HUES6 (cell line): ENCODE results near the gene PYY.
A peak's percentile ranks its signal among the peaks of the same experiment; 100 is the strongest.

Experiments used
- H3K27ac ChIP-seq: 2 replicates; pipeline ENCODE4 v1.7.0; 2013; ENCODE audit warnings: low read depth, mild to moderate bottlenecking, low read length, inconsistent platforms
- H3K27me3 ChIP-seq: 2 replicates; pipeline ENCODE4 v1.6.1; 2013; ENCODE audit warnings: low read length; ENCODE audit not compliant: control insufficient read depth, insufficient read depth
- H3K36me3 ChIP-seq: 2 replicates; pipeline ENCODE4 v1.6.1; 2013; ENCODE audit warnings: low read length; ENCODE audit not compliant: control insufficient read depth, insufficient read depth
- H3K4me1 ChIP-seq: 2 replicates; pipeline ENCODE4 v1.6.1; 2013; ENCODE audit warnings: low read length; ENCODE audit not compliant: control insufficient read depth, insufficient read depth
- H3K4me3 ChIP-seq: 2 replicates; pipeline ENCODE4 v1.5.1; 2013; ENCODE audit warnings: low read depth, low read length
- H3K9ac ChIP-seq: one replicate; pipeline ENCODE4 v1.6.1; 2013; ENCODE audit warnings: mild to moderate bottlenecking, low read length
- H3K9me3 ChIP-seq: 2 replicates; pipeline ENCODE4 v1.6.1; 2013; ENCODE audit warnings: low read depth, low read length; ENCODE audit not compliant: control insufficient read depth, insufficient read depth

Gene PYY

DNA sequence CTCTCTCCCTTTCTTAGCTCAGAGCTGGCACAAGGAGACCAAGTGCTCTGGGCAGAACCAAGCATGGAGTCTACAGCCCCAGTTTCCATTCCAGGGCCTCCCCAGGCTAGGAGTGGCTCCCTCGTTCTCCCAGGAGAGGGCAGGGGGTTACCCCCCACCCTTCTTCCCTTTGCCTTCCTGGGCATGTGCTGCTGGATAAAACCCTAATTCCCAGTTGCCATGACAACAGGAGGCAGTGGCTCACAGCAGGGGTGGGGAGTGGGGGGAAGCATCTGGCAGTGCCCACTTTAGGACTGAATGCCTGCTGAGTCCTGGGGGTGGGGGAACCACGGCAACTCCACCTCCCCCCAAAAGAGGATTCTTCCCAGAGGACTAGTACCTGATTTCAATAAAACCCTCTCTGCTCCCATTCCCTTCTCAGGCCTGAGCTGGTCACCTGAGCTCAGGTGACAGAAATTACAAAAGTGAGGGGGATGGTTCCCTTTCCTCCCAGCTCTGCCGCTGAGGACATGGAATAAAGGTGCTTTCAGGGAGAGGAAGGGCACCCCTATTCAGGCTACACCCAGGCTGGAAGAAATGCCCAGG is 48.2 kb downstream of the PYY start:
- Histone ChIP-seq H3K36me3 (no peaks in the 10 kb centered on the region), H3K9ac (no peak overlapping the region), H3K4me1 (peaks cover 32% of the 10 kb centered on the region), H3K27me3 (peaks cover 61% of the 10 kb centered on the region), H3K9me3 (no peaks in the 10 kb centered on the region), H3K4me3 (peak overlapping the region; percentile 75), H3K27ac (no peak overlapping the region)
